HG03280 (cell line): Measurements from ENCODE around the gene CHRND.

Source experiments
- ATAC-seq: cut with Tn5 transposase; IDR thresholded peaks from one replicate; pipeline ENCODE4 v1.9.1; 2021; ENCODE audit warnings: mild to moderate bottlenecking, moderate library complexity; ENCODE audit not compliant: unreplicated experiment

CHRND gene

GRCh38 chr2:232502911-232503808 lies 22.8 kb upstream of the CHRND start:
- no peak for ATAC-seq

- no peak for ATAC-seq
Measured at GRCh38 chr2:232503809-232504323, 22.1 kb upstream of the CHRND start.

GRCh38 chr2:232504438-232504837 lies 21.5 kb upstream of the CHRND start:
- no peak for ATAC-seq

- ATAC-seq = no peak
Measured at GRCh38 chr2:232505856-232506255, 20.1 kb upstream of the CHRND start.

GRCh38 chr2:232506709-232507108 lies 19.3 kb upstream of the CHRND start:
- ATAC-seq = no peak

GRCh38 chr2:232508251-232508650 lies 17.7 kb upstream of the CHRND start:
- no peak for ATAC-seq

- no peak for ATAC-seq
Measured at GRCh38 chr2:232511336-232511890, 14.5 kb upstream of the CHRND start.

- ATAC-seq = no peak
Measured at GRCh38 chr2:232512602-232513001, 13.4 kb upstream of the CHRND start.

- ATAC-seq = no peak
Measured at GRCh38 chr2:232513353-232513752, 12.6 kb upstream of the CHRND start.

- no peak for ATAC-seq
Measured at GRCh38 chr2:232515639-232516038, 10.3 kb upstream of the CHRND start.

GRCh38 chr2:232516551-232516950 lies 9.4 kb upstream of the CHRND start:
- no peak for ATAC-seq

GRCh38 chr2:232518844-232519243 lies 7.1 kb upstream of the CHRND start:
- no peak for ATAC-seq

GRCh38 chr2:232519581-232520438 lies 6.2 kb upstream of the CHRND start, which contains the start of gene PRSS56:
TSS of gene PRSS56 (plus strand) at chr2:232520388. CDS start at chr2:232520599, 211 bp downstream.
- no peak for ATAC-seq

- ATAC-seq = no peak
Measured at GRCh38 chr2:232520489-232520888, 5.5 kb upstream of the CHRND start.

GRCh38 chr2:232521098-232521497 lies 4.9 kb upstream of the CHRND start:
- no peak for ATAC-seq

- no peak for ATAC-seq
Measured at GRCh38 chr2:232521959-232522622, 3.9 kb upstream of the CHRND start.

- ATAC-seq = no peak
Measured at GRCh38 chr2:232522623-232523401, 3.1 kb upstream of the CHRND start.

GRCh38 chr2:232523402-232523681 lies 2.6 kb upstream of the CHRND start:
- no peak for ATAC-seq

GRCh38 chr2:232523682-232524597 lies 2.0 kb upstream of the CHRND start:
- ATAC-seq = no peak
